C4-2B (cell line): Measurements from ENCODE around the gene NOTUM.

Experiments
- CTCF ChIP-seq: fragments of 450-650 bp; conservative IDR thresholded peaks from 2 replicates; pipeline ENCODE4 v1.5.1; 2017; ENCODE audit warnings: mild to moderate bottlenecking
- ZFX ChIP-seq: fragments of 450-650 bp; IDR thresholded peaks from 2 replicates; pipeline ENCODE4 v1.6.1; 2017

GRCh38 chr17:81925860-81926450, 35.0 kb downstream of the NOTUM start:
- TF ChIP-seq CTCF (no peak), ZFX (no peak)
